Keratinocyte (primary cell): ENCODE measurements around the gene EEF1E1. TPM values are rescaled to one million over a fixed set of nuclear protein-coding genes. Genes with fewer than 3 reads are reported as not detected.
A peak's percentile ranks its signal among the peaks of the same experiment; 100 is the strongest.

ENCODE experiments used
- DNase-seq: peaks from one replicate; pipeline ENCODE4 v3.0.0-alpha.2; 2011; ENCODE audit warnings: low read depth, missing footprints, low spot score
- FAIRE-seq: peaks from 2 replicates; lab custom pipeline; 2011; peaks lifted over from hg19 to GRCh38; lab: Jason Lieb, UNC
- H2AFZ ChIP-seq: 2 replicates; pipeline ENCODE4 v1.6.0; 2012; ENCODE audit warnings: low read length, control low read depth, inconsistent platforms; ENCODE audit not compliant: control insufficient read depth
- H3K27ac ChIP-seq: 2 replicates; pipeline ENCODE4 v1.5.1; 2011; ENCODE audit warnings: low read length; ENCODE audit not compliant: control insufficient read depth, insufficient read depth
- H3K27me3 ChIP-seq: 3 replicates; pipeline ENCODE4 v1.6.0; 2011; ENCODE audit warnings: low read length; ENCODE audit not compliant: control insufficient read depth, insufficient read depth; ENCODE audit errors: extremely low read depth
- H3K36me3 ChIP-seq, 2 experiments: 2 replicates in 1 of 2; 3 replicates in 1 of 2; pipeline ENCODE4 v1.5.1; 2011; ENCODE audit warnings: low read length in 2 of 2, mild to moderate bottlenecking in 1 of 2; ENCODE audit not compliant: control insufficient read depth in 2 of 2, insufficient read depth in 2 of 2; ENCODE audit errors: extremely low read depth in 1 of 2
- H3K4me1 ChIP-seq: 3 replicates; pipeline ENCODE4 v1.5.1; 2011; ENCODE audit warnings: low read length; ENCODE audit not compliant: control insufficient read depth, insufficient read depth; ENCODE audit errors: extremely low read depth
- H3K4me2 ChIP-seq: 3 replicates; pipeline ENCODE4 v1.6.0; 2011; ENCODE audit warnings: low read depth, low read length; ENCODE audit not compliant: control insufficient read depth, insufficient read depth; ENCODE audit errors: extremely low read depth
- H3K4me3 ChIP-seq, 3 experiments: fragments of 200-600 bp in 1 of 3; sonication (generic) in 1 of 3; 2 replicates in 2 of 3; 3 replicates in 1 of 3; pipeline ENCODE4 v1.5.1; 2011 to 2016; ENCODE audit warnings: low read length in 3 of 3, mild to moderate bottlenecking in 3 of 3, control low read depth in 2 of 3, inconsistent platforms in 1 of 3, low read depth in 1 of 3, mixed read lengths in 1 of 3, mixed run types in 1 of 3, moderate library complexity in 1 of 3; ENCODE audit not compliant: control insufficient read depth in 2 of 3, insufficient read depth in 2 of 3; ENCODE audit errors: extremely low read depth in 1 of 3
- H3K79me2 ChIP-seq: 2 replicates; pipeline ENCODE4 v1.6.0; 2012; ENCODE audit warnings: low read length; ENCODE audit not compliant: control insufficient read depth, insufficient read depth
- H3K9ac ChIP-seq: 3 replicates; pipeline ENCODE4 v1.6.0; 2011; ENCODE audit warnings: low read length; ENCODE audit not compliant: control insufficient read depth, insufficient read depth; ENCODE audit errors: extremely low read depth
- H3K9me1 ChIP-seq: 3 replicates; pipeline ENCODE4 v1.6.0; 2011; ENCODE audit warnings: low read length; ENCODE audit not compliant: control insufficient read depth, insufficient read depth; ENCODE audit errors: extremely low read depth
- H3K9me3 ChIP-seq: 2 replicates; pipeline ENCODE4 v1.5.1; 2012; ENCODE audit warnings: low read depth, low read length; ENCODE audit not compliant: control insufficient read depth
- H4K20me1 ChIP-seq: 3 replicates; pipeline ENCODE4 v1.6.0; 2011; ENCODE audit warnings: low read length; ENCODE audit not compliant: control insufficient read depth, insufficient read depth; ENCODE audit errors: extremely low read depth
- EZH2 ChIP-seq: IDR thresholded peaks from one replicate; pipeline ENCODE4 v1.6.1; 2012; ENCODE audit warnings: inconsistent platforms, mild to moderate bottlenecking, low read length, moderate library complexity
- dilution Hi-C: fragments of 300-500 bp; cut with MboI; formaldehyde crosslinking; loops from one replicate; pipeline ENCODE4 v1.7.0; 2020; ENCODE audit warnings: low sequenced_read_pairs; ENCODE audit not compliant: extremely low pct_ligation_motif_present
- polyA plus RNA-seq, 5 experiments: library from polyadenylated mRNA; depleted of rRNA in 3 of 5; stranded (reverse) in 3 of 5; stranded (forward) in 1 of 5; unstranded in 1 of 5; fragments of >200 nt; gene quantifications; 1 replicate in 1 of 5; 2 replicates in 3 of 5; 3 replicates in 1 of 5; pipeline versions ENCODE4 v1.2.1 to v1.2.3, GENCODE V29; 2011 to 2012; ENCODE audit warnings: missing spikeins in 2 of 5, low read depth in 1 of 5, low replicate concordance in 1 of 5
- TF ChIP-seq, protein P1 (sequence below), 3 experiments: IDR thresholded peaks in 1 of 3; conservative IDR thresholded peaks in 1 of 3; optimal IDR thresholded peaks in 1 of 3; 2 replicates in 2 of 3; 3 replicates in 1 of 3; pipeline versions ENCODE3 to v1.5.1; 2011; ENCODE audit warnings: low read length in 3 of 3, mild to moderate bottlenecking in 3 of 3, moderate library complexity in 2 of 3, control low read depth in 1 of 3, inconsistent platforms in 1 of 3; ENCODE audit not compliant: insufficient read depth in 2 of 3; ENCODE audit errors: extremely low read depth in 1 of 3

Gene EEF1E1
- polyA plus RNA-seq, 1 donor (not counting 4 experiments of a cell fraction or from before 2014, with no cell fraction given) = 83.5 TPM

DNA sequence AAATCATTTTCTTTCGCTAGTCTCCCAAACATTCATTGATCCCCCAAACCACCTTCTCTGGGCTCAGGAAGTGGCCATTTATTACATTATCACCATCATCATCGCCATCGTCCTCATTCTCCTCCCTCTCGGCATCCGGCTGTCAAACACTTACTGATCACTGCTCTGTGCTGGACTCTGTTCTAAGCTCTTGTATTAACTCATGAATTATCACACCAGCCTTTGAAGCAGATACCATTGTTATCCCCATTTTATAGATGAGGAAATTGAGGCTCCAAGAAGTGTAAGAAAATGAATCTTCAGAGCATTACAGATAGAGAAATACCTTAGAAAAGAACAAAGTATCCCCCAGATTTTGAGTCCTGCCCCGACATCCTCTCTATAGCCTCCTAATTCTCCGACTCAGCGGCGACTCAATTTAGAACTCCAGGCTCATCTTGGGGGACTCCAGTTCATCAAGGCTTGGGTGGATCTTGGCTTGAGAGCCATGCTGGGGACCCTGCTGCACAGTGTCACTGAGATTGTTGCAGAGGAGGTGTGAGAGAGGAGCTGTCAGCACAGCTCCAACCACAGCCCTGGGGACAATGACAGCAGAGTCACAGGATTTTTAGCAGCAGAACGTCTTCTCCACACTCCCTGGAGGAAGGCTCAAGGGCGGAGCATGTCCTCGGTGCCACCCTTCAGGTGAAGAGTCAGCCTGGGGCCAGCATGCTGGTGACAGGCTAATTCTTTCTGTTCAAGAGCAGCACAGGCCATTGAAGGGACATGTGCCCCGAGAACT lies 6.6 kb upstream of the EEF1E1 start:
- H3K4me2 ChIP-seq = no peak overlapping the region
- H3K79me2 ChIP-seq = no peaks in the 10 kb centered on the region
- DNase-seq (no peak), FAIRE-seq (no peak)
- no peak overlapping the region for H2AFZ ChIP-seq
- no peaks in the 10 kb centered on the region for H3K9me1 ChIP-seq
- no peak for TF ChIP-seq EZH2
- TF ChIP-seq, protein P1, sequence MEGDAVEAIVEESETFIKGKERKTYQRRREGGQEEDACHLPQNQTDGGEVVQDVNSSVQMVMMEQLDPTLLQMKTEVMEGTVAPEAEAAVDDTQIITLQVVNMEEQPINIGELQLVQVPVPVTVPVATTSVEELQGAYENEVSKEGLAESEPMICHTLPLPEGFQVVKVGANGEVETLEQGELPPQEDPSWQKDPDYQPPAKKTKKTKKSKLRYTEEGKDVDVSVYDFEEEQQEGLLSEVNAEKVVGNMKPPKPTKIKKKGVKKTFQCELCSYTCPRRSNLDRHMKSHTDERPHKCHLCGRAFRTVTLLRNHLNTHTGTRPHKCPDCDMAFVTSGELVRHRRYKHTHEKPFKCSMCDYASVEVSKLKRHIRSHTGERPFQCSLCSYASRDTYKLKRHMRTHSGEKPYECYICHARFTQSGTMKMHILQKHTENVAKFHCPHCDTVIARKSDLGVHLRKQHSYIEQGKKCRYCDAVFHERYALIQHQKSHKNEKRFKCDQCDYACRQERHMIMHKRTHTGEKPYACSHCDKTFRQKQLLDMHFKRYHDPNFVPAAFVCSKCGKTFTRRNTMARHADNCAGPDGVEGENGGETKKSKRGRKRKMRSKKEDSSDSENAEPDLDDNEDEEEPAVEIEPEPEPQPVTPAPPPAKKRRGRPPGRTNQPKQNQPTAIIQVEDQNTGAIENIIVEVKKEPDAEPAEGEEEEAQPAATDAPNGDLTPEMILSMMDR (optimal IDR thresholded peaks at IDR 0.05 in 1 of 3, IDR thresholded peaks at IDR 0.05 in 1 of 3, conservative IDR thresholded peaks at IDR 0.05 in 1 of 3; ENCODE audit: extremely low read depth in 1 of 3, insufficient read depth in 2 of 3, low read length in 3 of 3) = no peak
- H3K9me3 ChIP-seq = no peaks in the 10 kb centered on the region
- H4K20me1 ChIP-seq = no peaks in the 10 kb centered on the region
- H3K36me3 ChIP-seq = no peaks in the 10 kb centered on the region
- no peak overlapping the region for H3K9ac ChIP-seq
- H3K27ac ChIP-seq = no peak overlapping the region
- no peaks in the 10 kb centered on the region for H3K27me3 ChIP-seq
- peaks cover 10% of the 10 kb centered on the region for H3K4me1 ChIP-seq
- no peak overlapping the region for H3K4me3 ChIP-seq
- dilution Hi-C loops = no loop called here

- Histone ChIP-seq H3K79me2 (no peaks in the 10 kb centered on the region), H3K9me1 (no peaks in the 10 kb centered on the region), H3K27me3 (no peaks in the 10 kb centered on the region), H4K20me1 (no peaks in the 10 kb centered on the region), H3K9ac (peak overlapping the region; percentile 25), H3K36me3 (no peaks in the 10 kb centered on the region), H3K4me2 (peak overlapping the region; percentile 50), H3K27ac (peak overlapping the region; percentile 66), H3K4me1 (peaks cover 10% of the 10 kb centered on the region), H2AFZ (peak overlapping the region; percentile 81), H3K4me3 (no peak overlapping the region), H3K9me3 (no peaks in the 10 kb centered on the region)
- dilution Hi-C loops = no loop called here
- TF ChIP-seq EZH2 = no peak
- TF ChIP-seq, protein P1 (optimal IDR thresholded peaks at IDR 0.05 in 1 of 3, IDR thresholded peaks at IDR 0.05 in 1 of 3, conservative IDR thresholded peaks at IDR 0.05 in 1 of 3; ENCODE audit: extremely low read depth in 1 of 3, insufficient read depth in 2 of 3, low read length in 3 of 3) = no peak
- DNase-seq = peak; percentile 66
- FAIRE-seq = peak; percentile 84
Measured at GRCh38 chr6:8108031-8108660, 5.8 kb upstream of the EEF1E1 start.
